Natural killer cell treated with Interleukin-12 subunit alpha and Interleukin-12 subunit beta and Interleukin-15 and Interleukin-18, amount 100 ng/mL, for 72 hours (primary cell): ENCODE results near the gene ZER1. TPM values are rescaled to one million over a fixed set of nuclear protein-coding genes. Genes with fewer than 3 reads are reported as not detected.
"Not testable (repeated sequence)": the region's sequence is repeated elsewhere in the genome, so short reads cannot be mapped to it uniquely, and the experiment has no call there.

Experiments used
- ATAC-seq, 2 donors: fragments of 150-1000 bp; cut with Tn5 transposase in 1 of 2; sonication (Bioruptor Pico), chemical (Tn5 transposase) in 1 of 2; 2 replicates each; pipeline ENCODE4 v1.10.0; 2021
- DNase-seq: peaks from one replicate; pipeline ENCODE4 v3.0.0; 2022; ENCODE audit warnings: low spot score
- H3K27ac Mint-ChIP-seq, 2 donors: 1 replicate in 1 of 2; 2 replicates in 1 of 2; pipeline ENCODE4 v1.8.0; 2022; ENCODE audit warnings: mixed read lengths in 2 of 2, mild to moderate bottlenecking in 1 of 2, moderate library complexity in 1 of 2
- H3K27me3 Mint-ChIP-seq, 2 donors: 1 replicate in 1 of 2; 2 replicates in 1 of 2; pipeline ENCODE4 v1.8.0; 2022; ENCODE audit warnings: mixed read lengths in 2 of 2
- H3K36me3 Mint-ChIP-seq: one replicate; pipeline ENCODE4 v1.8.0; 2022; ENCODE audit warnings: mixed read lengths
- H3K4me1 Mint-ChIP-seq, 2 donors: 1 replicate in 1 of 2; 2 replicates in 1 of 2; pipeline ENCODE4 v1.8.0; 2022; ENCODE audit warnings: low read depth in 2 of 2, mixed read lengths in 2 of 2, mild to moderate bottlenecking in 1 of 2
- H3K4me3 Mint-ChIP-seq: one replicate; pipeline ENCODE4 v1.8.0; 2022; ENCODE audit warnings: mixed read lengths
- H3K9me3 Mint-ChIP-seq: 2 replicates; pipeline ENCODE4 v1.8.0; 2022; ENCODE audit warnings: mixed read lengths
- total RNA-seq, 2 donors: library from RNA; stranded (reverse); gene quantifications; one replicate each; pipeline ENCODE4 v1.2.3, GENCODE V29; 2022

Gene ZER1
- total RNA-seq, 2 donors from 2014 or later = 21.5 to 22.4 TPM

GRCh38 chr9:128780093-128780492 is 8.4 kb upstream of the ZER1 start:
- not testable (repeated sequence) for H3K27me3 Mint-ChIP-seq, ATAC-seq, H3K4me3 Mint-ChIP-seq, H3K9me3 Mint-ChIP-seq, H3K36me3 Mint-ChIP-seq, H3K27ac Mint-ChIP-seq, H3K4me1 Mint-ChIP-seq, DNase-seq

DNA sequence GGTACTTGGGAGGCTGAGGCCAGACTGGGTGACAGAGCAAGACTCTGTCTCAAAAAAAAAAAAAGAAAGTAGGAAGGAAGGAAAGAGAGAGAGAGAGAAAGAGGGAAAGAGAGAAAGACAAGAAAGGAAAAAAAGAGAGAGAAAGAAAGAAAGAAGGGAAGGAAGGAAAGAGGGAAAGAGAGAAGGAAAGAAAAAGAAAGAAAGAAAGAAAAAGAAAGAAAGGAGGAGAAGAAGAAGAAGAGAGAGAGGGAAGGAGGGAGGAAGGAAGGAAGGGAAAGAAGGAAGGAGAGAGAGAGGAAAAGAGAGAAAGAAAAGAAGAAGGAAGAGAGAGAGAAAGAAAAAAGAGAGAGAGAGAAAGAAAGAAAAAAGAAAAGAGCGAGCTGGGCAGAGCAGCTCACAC is 3.1 kb upstream of the ZER1 start:
- DNase-seq (no peak), ATAC-seq (no peak)
- peaks cover 7% of the 10 kb centered on the region for H3K36me3 Mint-ChIP-seq
- peaks cover 14 to 15% of the 10 kb centered on the region in 2 donors for H3K4me1 Mint-ChIP-seq
- H3K27ac Mint-ChIP-seq = no peak overlapping the region
- H3K9me3 Mint-ChIP-seq = peaks cover 3% of the 10 kb centered on the region
- H3K27me3 Mint-ChIP-seq = no peaks in the 10 kb centered on the region
- no peak overlapping the region for H3K4me3 Mint-ChIP-seq

- H3K4me3 Mint-ChIP-seq = no peak overlapping the region
- H3K27me3 Mint-ChIP-seq = no peaks in the 10 kb centered on the region
- no peak overlapping the region for H3K27ac Mint-ChIP-seq
- peaks cover 16 to 25% of the 10 kb centered on the region in 2 donors for H3K4me1 Mint-ChIP-seq
- H3K36me3 Mint-ChIP-seq = peaks cover 7% of the 10 kb centered on the region
- no peak for DNase-seq
- ATAC-seq = no peak
- H3K9me3 Mint-ChIP-seq = peaks cover 3% of the 10 kb centered on the region
Measured at GRCh38 chr9:128773049-128773448, 1.3 kb upstream of the ZER1 start.

- H3K4me3 Mint-ChIP-seq = peak overlapping the region; percentile 97
- DNase-seq (no peak), ATAC-seq (peak in 1 of 2 donors; percentile 49)
- peak overlapping the region; percentile 74 to 86 for H3K27ac Mint-ChIP-seq
- peaks cover 21 to 25% of the 10 kb centered on the region in 2 donors for H3K4me1 Mint-ChIP-seq
- H3K27me3 Mint-ChIP-seq = no peaks in the 10 kb centered on the region
- peaks cover 7% of the 10 kb centered on the region for H3K36me3 Mint-ChIP-seq
- peaks cover 3% of the 10 kb centered on the region for H3K9me3 Mint-ChIP-seq
Measured at GRCh38 chr9:128771094-128771721, 519 bp downstream of the ZER1 start.

DNA sequence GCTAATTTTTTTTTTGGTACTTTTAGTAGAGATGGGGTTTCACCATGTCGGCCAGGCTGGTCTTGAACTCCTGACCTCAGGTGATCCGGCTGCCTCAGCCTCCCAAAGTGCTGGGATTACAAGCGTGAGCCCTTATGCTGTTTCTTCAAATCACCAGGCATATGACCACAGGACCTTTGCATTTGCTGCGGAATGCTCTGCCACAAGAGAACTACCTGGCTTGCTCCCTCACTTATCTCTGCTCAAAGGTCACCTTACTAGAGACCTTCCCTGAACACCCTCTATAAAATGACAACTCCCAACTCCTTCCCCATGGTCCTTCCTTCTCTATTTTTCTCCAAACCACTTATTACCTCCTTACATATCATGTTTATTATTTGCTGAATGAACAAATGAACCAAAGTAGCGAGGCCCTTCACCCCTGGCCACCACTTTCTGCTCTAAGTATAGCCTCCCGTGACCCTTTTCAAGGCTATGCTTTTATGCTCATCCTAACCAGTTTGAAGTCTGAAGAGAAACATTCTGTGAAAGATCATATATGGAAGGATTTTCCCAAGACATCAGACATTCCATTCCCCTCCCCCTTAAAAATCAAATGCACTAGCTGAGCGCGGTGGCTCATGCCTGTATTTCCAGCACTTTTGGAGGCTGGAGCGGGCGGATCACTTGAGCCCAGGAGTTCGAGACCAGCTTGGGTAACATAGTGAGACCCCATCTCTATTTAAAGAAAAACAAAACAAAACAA is 1.3 kb downstream of the ZER1 start:
- H3K4me3 Mint-ChIP-seq = peak overlapping the region; percentile 97

DNA sequence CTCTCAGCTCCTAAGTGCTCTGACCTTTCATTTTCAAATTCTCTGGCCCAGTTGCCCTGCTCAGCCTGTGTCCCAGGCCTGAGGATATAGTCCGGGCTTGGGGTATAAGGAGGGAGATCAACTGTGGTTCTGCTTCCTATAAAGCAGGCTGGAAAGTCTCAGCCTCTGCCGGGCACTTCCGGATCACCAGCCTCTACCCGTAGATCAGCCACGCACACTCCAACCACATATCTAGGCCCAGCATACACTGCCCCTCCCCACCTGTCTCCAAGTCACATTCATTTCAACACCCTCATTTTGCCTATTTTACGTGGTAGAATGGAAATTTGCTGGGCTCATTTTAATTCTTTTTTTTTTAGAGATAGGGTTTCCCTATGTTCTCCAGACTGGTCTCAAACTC is 3.1 kb downstream of the ZER1 start:
- Mint-ChIP-seq H3K36me3 (no peaks in the 10 kb centered on the region), H3K27ac (peak overlapping the region in 1 of 2 donors; percentile 26), H3K27me3 (no peaks in the 10 kb centered on the region), H3K4me3 (no peak overlapping the region), H3K9me3 (no peaks in the 10 kb centered on the region), H3K4me1 (peaks cover 25 to 34% of the 10 kb centered on the region in 2 donors)
- ATAC-seq = no peak
- no peak for DNase-seq

More for the DNA sequence above, 1.3 kb downstream of the ZER1 start:
- Mint-ChIP-seq H3K9me3 (peaks cover 3% of the 10 kb centered on the region), H3K36me3 (peaks cover 7% of the 10 kb centered on the region), H3K27me3 (no peaks in the 10 kb centered on the region), H3K4me1 (peaks cover 22 to 25% of the 10 kb centered on the region in 2 donors), H3K27ac (peak overlapping the region; percentile 74 to 86)
- DNase-seq (no peak), ATAC-seq (no peak)

- Mint-ChIP-seq H3K9me3 (no peaks in the 10 kb centered on the region), H3K27me3 (no peaks in the 10 kb centered on the region), H3K4me3 (no peak overlapping the region), H3K36me3 (no peaks in the 10 kb centered on the region), H3K4me1 (peaks cover 27 to 32% of the 10 kb centered on the region in 2 donors), H3K27ac (no peak overlapping the region)
- ATAC-seq (no peak), DNase-seq (no peak)
Measured at GRCh38 chr9:128765499-128765898, 6.2 kb downstream of the ZER1 start.

DNA sequence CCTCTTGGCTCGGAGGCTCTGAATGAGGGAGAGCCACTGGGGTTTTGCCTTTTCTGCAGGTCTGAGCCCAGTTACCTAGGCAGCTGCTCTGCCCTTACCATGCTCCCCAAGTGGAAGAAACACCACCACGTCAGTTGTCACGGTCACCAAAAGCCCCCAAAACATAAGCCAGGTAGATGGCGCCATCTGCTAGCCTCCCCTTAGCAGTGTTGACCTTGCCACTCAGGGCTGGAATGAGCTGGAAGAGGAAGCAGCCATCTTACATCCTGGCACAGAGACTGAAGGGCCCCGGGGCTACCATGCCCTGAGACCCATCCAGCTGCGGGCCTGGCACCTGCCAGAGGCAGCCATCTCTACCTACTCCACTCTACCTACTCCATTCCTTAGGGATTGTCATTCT is 7.4 kb downstream of the ZER1 start:
- H3K36me3 Mint-ChIP-seq = no peaks in the 10 kb centered on the region
- no peaks in the 10 kb centered on the region for H3K9me3 Mint-ChIP-seq
- H3K4me3 Mint-ChIP-seq = no peak overlapping the region
- DNase-seq (no peak), ATAC-seq (peak in 1 of 2 donors; percentile 35)
- H3K27ac Mint-ChIP-seq = no peak overlapping the region
- peaks cover 15 to 24% of the 10 kb centered on the region in 2 donors for H3K4me1 Mint-ChIP-seq
- H3K27me3 Mint-ChIP-seq = no peaks in the 10 kb centered on the region

- ATAC-seq (no peak), DNase-seq (no peak)
- Mint-ChIP-seq H3K36me3 (no peaks in the 10 kb centered on the region), H3K4me3 (no peak overlapping the region), H3K27me3 (no peaks in the 10 kb centered on the region), H3K27ac (peak overlapping the region in 1 of 2 donors; percentile 76), H3K9me3 (no peaks in the 10 kb centered on the region), H3K4me1 (peaks cover 10 to 22% of the 10 kb centered on the region in 2 donors)
Measured at GRCh38 chr9:128762671-128763449, 8.9 kb downstream of the ZER1 start.

- Mint-ChIP-seq H3K36me3 (no peaks in the 10 kb centered on the region), H3K27ac (no peak overlapping the region), H3K4me3 (no peak overlapping the region), H3K27me3 (no peaks in the 10 kb centered on the region), H3K4me1 (peaks cover 3 to 4% of the 10 kb centered on the region in 2 donors), H3K9me3 (no peaks in the 10 kb centered on the region)
- no peak for ATAC-seq
- DNase-seq = no peak
Measured at GRCh38 chr9:128757602-128758001, 14.1 kb downstream of the ZER1 start.

DNA sequence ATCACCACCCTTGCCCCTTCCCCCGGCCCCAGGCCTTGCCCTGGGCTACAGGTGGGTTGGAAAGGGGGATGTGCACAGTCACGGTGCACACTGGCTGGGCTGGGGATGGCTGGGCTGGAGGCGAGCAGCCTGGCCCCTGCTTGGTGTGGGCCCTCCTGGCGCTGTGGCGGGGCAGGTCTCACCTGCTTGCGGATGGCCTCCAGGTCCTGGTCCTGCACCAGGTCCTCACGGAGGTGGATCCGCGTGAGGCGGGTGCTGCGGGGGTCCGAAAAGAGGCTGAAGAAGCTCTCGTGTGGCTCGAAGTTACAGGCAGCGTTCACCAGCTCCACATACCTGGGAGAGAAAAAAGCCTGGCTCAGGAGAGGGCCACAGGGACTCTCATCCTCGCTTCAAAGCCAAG is 18.1 kb downstream of the ZER1 start:
- DNase-seq = no peak
- H3K27ac Mint-ChIP-seq = no peak overlapping the region
- peak in 1 of 2 donors; percentile 17 for ATAC-seq
- H3K36me3 Mint-ChIP-seq = no peaks in the 10 kb centered on the region
- H3K27me3 Mint-ChIP-seq = no peaks in the 10 kb centered on the region
- no peaks in the 10 kb centered on the region for H3K9me3 Mint-ChIP-seq
- H3K4me1 Mint-ChIP-seq = peaks cover 0 to 3% of the 10 kb centered on the region in 2 donors
- H3K4me3 Mint-ChIP-seq = no peak overlapping the region

- no peaks in the 10 kb centered on the region for H3K27me3 Mint-ChIP-seq
- H3K36me3 Mint-ChIP-seq = no peaks in the 10 kb centered on the region
- no peak overlapping the region for H3K4me3 Mint-ChIP-seq
- no peak overlapping the region for H3K27ac Mint-ChIP-seq
- H3K9me3 Mint-ChIP-seq = no peaks in the 10 kb centered on the region
- H3K4me1 Mint-ChIP-seq = no peaks in the 10 kb centered on the region
- peak in 1 of 2 donors; percentile 22 for ATAC-seq
- DNase-seq = no peak
Measured at GRCh38 chr9:128750926-128751595, 20.7 kb downstream of the ZER1 start.

- Mint-ChIP-seq H3K36me3 (no peaks in the 10 kb centered on the region), H3K27me3 (no peaks in the 10 kb centered on the region), H3K9me3 (no peaks in the 10 kb centered on the region), H3K27ac (no peak overlapping the region), H3K4me1 (no peaks in the 10 kb centered on the region), H3K4me3 (no peak overlapping the region)
- ATAC-seq = no peak
- DNase-seq = no peak
Measured at GRCh38 chr9:128747241-128747640, 24.5 kb downstream of the ZER1 start.
